IMR-90 (cell line): ENCODE measurements around the gene MS4A2. TPM values are rescaled to one million over a fixed set of nuclear protein-coding genes. Genes with fewer than 3 reads are reported as not detected.

Experiments
- ATAC-seq: fragments of 200-7000 bp; cut with Tn5 transposase; 2 replicates; pipeline ENCODE4 v1.9.1; 2020; ENCODE audit warnings: low read depth, mild to moderate bottlenecking, moderate library complexity
- BruUV-seq: library from RNA; stranded (reverse); fragments of 400-500 nt; replicated peaks from 2 replicates; lab custom pipeline; 2021; lab: Mats Ljungman, UMichigan
- CTCF ChIA-PET: fragments of 300-600 bp; formaldehyde crosslinking; extraction: SDS; loops from one replicate; lab custom pipeline; 2021; ENCODE audit warnings: antibody characterized with exemption; lab: Yijun Ruan, JAX
- POLR2A ChIA-PET: fragments of 300-600 bp; sonication (Branson Sonifier 250); formaldehyde crosslinking; loops from one replicate; lab custom pipeline; 2022; ENCODE audit warnings: antibody characterized with exemption; ENCODE audit not compliant: unreplicated experiment; lab: Charles Lee
- DNase-seq: peaks from one replicate; pipeline ENCODE4 v3.0.0; 2013
- H2AFZ ChIP-seq: replicated peaks from 2 replicates; pipeline ENCODE3; 2013; ENCODE audit warnings: low read length, mild to moderate bottlenecking; ENCODE audit not compliant: poor library complexity
- H2AK5ac ChIP-seq: 2 replicates; pipeline ENCODE4 v1.6.1; 2013; ENCODE audit warnings: low read depth, low read length, inconsistent platforms
- H2AK9ac ChIP-seq: replicated peaks from 2 replicates; pipeline ENCODE3; 2013; ENCODE audit warnings: mild to moderate bottlenecking, low read depth, low read length, moderate library complexity; ENCODE audit not compliant: poor library complexity
- H2BK120ac ChIP-seq: 2 replicates; pipeline ENCODE4 v1.6.1; 2013; ENCODE audit warnings: low read depth, low read length, inconsistent platforms
- H2BK15ac ChIP-seq: 3 replicates; pipeline ENCODE4 v1.6.1; 2013; ENCODE audit warnings: low read depth, low read length, inconsistent platforms
- H2BK20ac ChIP-seq: 2 replicates; pipeline ENCODE4 v1.6.1; 2013; ENCODE audit warnings: low read depth, mild to moderate bottlenecking, inconsistent platforms, low read length, moderate library complexity
- H2BK5ac ChIP-seq: 2 replicates; pipeline ENCODE4 v1.6.1; 2013; ENCODE audit warnings: mild to moderate bottlenecking, low read depth, low read length, inconsistent platforms; ENCODE audit not compliant: poor library complexity, severe bottlenecking
- H3K14ac ChIP-seq: replicated peaks from 2 replicates; pipeline ENCODE4 v1.6.1; 2013; ENCODE audit warnings: low read depth, low read length, inconsistent platforms
- H3K18ac ChIP-seq: 2 replicates; pipeline ENCODE4 v1.6.1; 2013; ENCODE audit warnings: low read depth, low read length, control low read depth
- H3K23ac ChIP-seq: 2 replicates; pipeline ENCODE4 v1.6.1; 2013; ENCODE audit warnings: low read depth, low read length, inconsistent platforms
- H3K27ac ChIP-seq: 2 replicates; pipeline ENCODE4 v1.5.1; 2013; ENCODE audit warnings: mild to moderate bottlenecking, control low read depth, low read length; ENCODE audit not compliant: insufficient read depth
- H3K27me3 ChIP-seq: 2 replicates; pipeline ENCODE4 v1.6.1; 2013; ENCODE audit warnings: low read length; ENCODE audit not compliant: control insufficient read depth, insufficient read depth
- H3K36me3 ChIP-seq: 2 replicates; pipeline ENCODE4 v1.6.1; 2013; ENCODE audit warnings: low read length, mixed read lengths; ENCODE audit not compliant: control insufficient read depth, insufficient read depth
- H3K4ac ChIP-seq: 2 replicates; pipeline ENCODE4 v1.6.1; 2013; ENCODE audit warnings: low read depth, low read length, inconsistent platforms
- H3K4me1 ChIP-seq: 2 replicates; pipeline ENCODE4 v1.6.1; 2013; ENCODE audit warnings: low read length, mixed read lengths; ENCODE audit not compliant: control insufficient read depth, insufficient read depth
- H3K4me2 ChIP-seq: 2 replicates; pipeline ENCODE4 v1.6.1; 2013; ENCODE audit warnings: low read depth, mild to moderate bottlenecking, control low read depth, low read length, moderate library complexity
- H3K4me3 ChIP-seq: 2 replicates; pipeline ENCODE4 v1.5.1; 2013; ENCODE audit warnings: low read depth, mild to moderate bottlenecking, control low read depth, low read length, moderate library complexity; ENCODE audit not compliant: insufficient read depth
- H3K56ac ChIP-seq: 2 replicates; pipeline ENCODE4 v1.6.1; 2013; ENCODE audit warnings: low read length, inconsistent platforms; ENCODE audit not compliant: insufficient read depth; ENCODE audit errors: extremely low read depth
- H3K79me1 ChIP-seq, 2 experiments: 2 replicates each; pipeline ENCODE4 v1.6.1; 2013; ENCODE audit warnings: low read length in 2 of 2, inconsistent platforms in 1 of 2, low read depth in 1 of 2
- H3K9ac ChIP-seq: 2 replicates; pipeline ENCODE4 v1.6.1; 2013; ENCODE audit warnings: low read depth, low read length, control low read depth
- H3K9me1 ChIP-seq: 2 replicates; pipeline ENCODE4 v1.6.1; 2013; ENCODE audit warnings: low read length, inconsistent platforms; ENCODE audit not compliant: insufficient read depth
- H3K9me3 ChIP-seq: 2 replicates; pipeline ENCODE4 v1.6.1; 2013; ENCODE audit warnings: low read length; ENCODE audit not compliant: control insufficient read depth, insufficient read depth
- H4K20me1 ChIP-seq: 2 replicates; pipeline ENCODE4 v1.6.1; 2013; ENCODE audit warnings: low read length, inconsistent platforms; ENCODE audit not compliant: insufficient read depth
- H4K5ac ChIP-seq: 2 replicates; pipeline ENCODE4 v1.6.1; 2013; ENCODE audit warnings: mild to moderate bottlenecking, low read depth, low read length, control low read depth
- H4K8ac ChIP-seq, 2 experiments: 2 replicates each; pipeline ENCODE4 v1.6.1; 2013; ENCODE audit warnings: low read depth in 2 of 2, low read length in 2 of 2, control low read depth in 1 of 2, inconsistent platforms in 1 of 2
- H4K91ac ChIP-seq: 2 replicates; pipeline ENCODE4 v1.6.1; 2013; ENCODE audit warnings: low read depth, low read length, inconsistent platforms; ENCODE audit not compliant: insufficient read depth
- BHLHE40 ChIP-seq: fragments of 150-350 bp; IDR thresholded peaks from 2 replicates; pipeline ENCODE4 v1.6.1; 2016; ENCODE audit warnings: mild to moderate bottlenecking, low read depth, low read length
- CEBPB ChIP-seq: IDR thresholded peaks from 2 replicates; pipeline ENCODE4 v1.6.1; 2012; ENCODE audit warnings: low read depth, low read length, improper control_type of control experiment
- CHD1 ChIP-seq: IDR thresholded peaks from 2 replicates; pipeline ENCODE4 v1.6.1; 2012; ENCODE audit warnings: low read depth, low read length, improper control_type of control experiment
- FOS ChIP-seq: fragments of 150-350 bp; IDR thresholded peaks from 2 replicates; pipeline ENCODE4 v1.6.1; 2016; ENCODE audit warnings: low read depth, low read length
- MAFK ChIP-seq: IDR thresholded peaks from 2 replicates; pipeline ENCODE4 v1.6.1; 2012; ENCODE audit warnings: low read depth, low read length, improper control_type of control experiment
- MAZ ChIP-seq: IDR thresholded peaks from 2 replicates; pipeline ENCODE4 v1.6.1; 2012; ENCODE audit warnings: low read depth, mild to moderate bottlenecking, low read length, improper control_type of control experiment, moderate library complexity, borderline replicate concordance
- MXI1 ChIP-seq: IDR thresholded peaks from 2 replicates; pipeline ENCODE4 v1.6.1; 2012; ENCODE audit warnings: low read depth, mild to moderate bottlenecking, low read length, moderate library complexity, borderline replicate concordance
- NFE2L2 ChIP-seq: fragments of 150-350 bp; IDR thresholded peaks from 2 replicates; pipeline ENCODE4 v1.6.1; 2016; ENCODE audit warnings: low read depth, mild to moderate bottlenecking, low read length
- POLR2A ChIP-seq: IDR thresholded peaks from 2 replicates; pipeline ENCODE4 v1.6.1; 2012; ENCODE audit warnings: mild to moderate bottlenecking, low read depth, low read length
- RAD21 ChIP-seq: IDR thresholded peaks from 2 replicates; pipeline ENCODE4 v1.6.1; 2012; ENCODE audit warnings: low read length, improper control_type of control experiment
- RCOR1 ChIP-seq: IDR thresholded peaks from 2 replicates; pipeline ENCODE4 v1.6.1; 2012; ENCODE audit warnings: mild to moderate bottlenecking, low read length, improper control_type of control experiment; ENCODE audit not compliant: insufficient replicate concordance
- RFX5 ChIP-seq: IDR thresholded peaks from 2 replicates; pipeline ENCODE4 v1.8.0; 2012; ENCODE audit warnings: low read depth, mild to moderate bottlenecking, low read length, moderate library complexity
- SMC3 ChIP-seq: fragments of 150-350 bp; IDR thresholded peaks from 2 replicates; pipeline ENCODE4 v1.6.1; 2016; ENCODE audit warnings: low read depth, mild to moderate bottlenecking, antibody characterized with exemption, low read length, moderate library complexity
- WGBS, 2 experiments: methylation state at CpG; one replicate each; pipeline versions ENCODE4 v1.1.5 to v1.1.7; 2013; ENCODE audit warnings: missing lambda C conversion rate in 2 of 2; ENCODE audit not compliant: insufficient read length in 1 of 2; ENCODE audit errors: extremely low coverage in 2 of 2; 5-methylcytosine and 5-hydroxymethylcytosine counted together
- dilution Hi-C: fragments of 300-500 bp; cut with HindIII; formaldehyde crosslinking; loops from one replicate; pipeline ENCODE4 v1.14.3; 2018; ENCODE audit warnings: low sequenced_read_pairs; ENCODE audit not compliant: unreplicated experiment
- in situ Hi-C: fragments of 300-500 bp; cut with MboI; formaldehyde crosslinking; loops from 3 replicates; pipeline ENCODE4 v1.14.3; 2019; ENCODE audit warnings: low sequenced_read_pairs, inconsistent platforms, mixed read lengths
- intact Hi-C: fragments of 100-400 bp; cut with micrococcal nuclease; formaldehyde crosslinking; loops from 2 replicates; pipeline ENCODE4 v1.10.0; 2022
- polyA plus RNA-seq, 3 experiments: library from polyadenylated mRNA; depleted of rRNA; stranded (reverse); fragments of >200 nt; gene quantifications; 2 replicates each; pipeline ENCODE4 v1.2.3, GENCODE V29; 2012; ENCODE audit warnings: low replicate concordance in 1 of 3
- total RNA-seq: library from RNA; depleted of rRNA; stranded (reverse); fragments of >200 nt; gene quantifications from 2 replicates; pipeline ENCODE4 v1.2.3, GENCODE V29; 2012
- TF ChIP-seq, protein P1 (sequence below): fragments of 150-350 bp; IDR thresholded peaks from 2 replicates; pipeline ENCODE4 v1.6.1; 2017; ENCODE audit warnings: mild to moderate bottlenecking, antibody characterized with exemption, low read length, low read depth
- TF ChIP-seq, protein P2 (sequence below): fragments of 150-350 bp; IDR thresholded peaks from 2 replicates; pipeline ENCODE4 v1.6.1; 2016; ENCODE audit warnings: low read depth, mild to moderate bottlenecking, low read length, moderate library complexity, borderline replicate concordance
- TF ChIP-seq, protein P3 (sequence below): conservative IDR thresholded peaks from 2 replicates; pipeline ENCODE4 v1.5.1; 2012; ENCODE audit warnings: mild to moderate bottlenecking, low read depth, low read length, improper control_type of control experiment

MS4A2 gene
- total and polyA plus RNA-seq, 2 of the 4 experiments (the other 2 are of a cell fraction), result not detected

DNA sequence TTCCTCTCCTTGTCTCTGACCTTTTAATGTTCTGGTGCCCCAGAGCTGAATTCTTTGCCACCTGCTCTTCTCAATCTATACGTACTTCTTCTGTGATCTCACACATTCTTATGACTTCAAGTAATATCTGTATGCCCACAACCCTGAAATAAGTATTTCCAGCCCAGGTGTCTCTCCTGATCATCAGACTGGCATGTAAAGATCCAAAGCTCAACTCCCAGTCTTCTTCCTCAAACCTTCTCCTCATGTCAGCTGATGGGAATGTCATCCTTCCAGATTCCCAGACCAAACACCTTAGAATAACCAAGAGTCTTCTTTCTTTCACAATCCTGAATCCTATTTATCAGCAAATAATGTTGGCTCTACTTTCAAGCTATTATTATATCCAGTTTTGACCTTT lies 22.7 kb upstream of the MS4A2 start:
- dilution Hi-C loops, result no loop called here
- no peak overlapping the region for H2BK20ac ChIP-seq
- in situ Hi-C loops, result no loop called here
- no peaks in the 10 kb centered on the region for H3K4me1 ChIP-seq
- TF ChIP-seq POLR2A, result no peak
- TF ChIP-seq RAD21, result no peak
- no peak for TF ChIP-seq RCOR1
- no peak for TF ChIP-seq FOS
- TF ChIP-seq RFX5, result no peak
- no peak for TF ChIP-seq MXI1
- TF ChIP-seq, protein P1, sequence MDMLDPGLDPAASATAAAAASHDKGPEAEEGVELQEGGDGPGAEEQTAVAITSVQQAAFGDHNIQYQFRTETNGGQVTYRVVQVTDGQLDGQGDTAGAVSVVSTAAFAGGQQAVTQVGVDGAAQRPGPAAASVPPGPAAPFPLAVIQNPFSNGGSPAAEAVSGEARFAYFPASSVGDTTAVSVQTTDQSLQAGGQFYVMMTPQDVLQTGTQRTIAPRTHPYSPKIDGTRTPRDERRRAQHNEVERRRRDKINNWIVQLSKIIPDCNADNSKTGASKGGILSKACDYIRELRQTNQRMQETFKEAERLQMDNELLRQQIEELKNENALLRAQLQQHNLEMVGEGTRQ, result no peak
- no peak for TF ChIP-seq CEBPB
- TF ChIP-seq BHLHE40, result no peak
- no peak for TF ChIP-seq CHD1
- TF ChIP-seq SMC3, result no peak
- no peak for TF ChIP-seq NFE2L2
- TF ChIP-seq, protein P2, sequence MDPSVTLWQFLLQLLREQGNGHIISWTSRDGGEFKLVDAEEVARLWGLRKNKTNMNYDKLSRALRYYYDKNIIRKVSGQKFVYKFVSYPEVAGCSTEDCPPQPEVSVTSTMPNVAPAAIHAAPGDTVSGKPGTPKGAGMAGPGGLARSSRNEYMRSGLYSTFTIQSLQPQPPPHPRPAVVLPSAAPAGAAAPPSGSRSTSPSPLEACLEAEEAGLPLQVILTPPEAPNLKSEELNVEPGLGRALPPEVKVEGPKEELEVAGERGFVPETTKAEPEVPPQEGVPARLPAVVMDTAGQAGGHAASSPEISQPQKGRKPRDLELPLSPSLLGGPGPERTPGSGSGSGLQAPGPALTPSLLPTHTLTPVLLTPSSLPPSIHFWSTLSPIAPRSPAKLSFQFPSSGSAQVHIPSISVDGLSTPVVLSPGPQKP, result no peak
- no peak for TF ChIP-seq MAZ
- no peak for TF ChIP-seq MAFK
- TF ChIP-seq, protein P3, sequence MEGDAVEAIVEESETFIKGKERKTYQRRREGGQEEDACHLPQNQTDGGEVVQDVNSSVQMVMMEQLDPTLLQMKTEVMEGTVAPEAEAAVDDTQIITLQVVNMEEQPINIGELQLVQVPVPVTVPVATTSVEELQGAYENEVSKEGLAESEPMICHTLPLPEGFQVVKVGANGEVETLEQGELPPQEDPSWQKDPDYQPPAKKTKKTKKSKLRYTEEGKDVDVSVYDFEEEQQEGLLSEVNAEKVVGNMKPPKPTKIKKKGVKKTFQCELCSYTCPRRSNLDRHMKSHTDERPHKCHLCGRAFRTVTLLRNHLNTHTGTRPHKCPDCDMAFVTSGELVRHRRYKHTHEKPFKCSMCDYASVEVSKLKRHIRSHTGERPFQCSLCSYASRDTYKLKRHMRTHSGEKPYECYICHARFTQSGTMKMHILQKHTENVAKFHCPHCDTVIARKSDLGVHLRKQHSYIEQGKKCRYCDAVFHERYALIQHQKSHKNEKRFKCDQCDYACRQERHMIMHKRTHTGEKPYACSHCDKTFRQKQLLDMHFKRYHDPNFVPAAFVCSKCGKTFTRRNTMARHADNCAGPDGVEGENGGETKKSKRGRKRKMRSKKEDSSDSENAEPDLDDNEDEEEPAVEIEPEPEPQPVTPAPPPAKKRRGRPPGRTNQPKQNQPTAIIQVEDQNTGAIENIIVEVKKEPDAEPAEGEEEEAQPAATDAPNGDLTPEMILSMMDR, result no peak
- no CpG with 5 or more reads among the region's 1 CpG for WGBS, 2 experiments
- intact Hi-C loops, result no loop called here
- no peaks in the 10 kb centered on the region for H3K27me3 ChIP-seq
- no peak overlapping the region for H3K9ac ChIP-seq
- ATAC-seq, result no peak
- no peak overlapping the region for H2AK5ac ChIP-seq
- no peak overlapping the region for H3K23ac ChIP-seq
- H3K27ac ChIP-seq, result no peak overlapping the region
- H3K36me3 ChIP-seq, result no peaks in the 10 kb centered on the region
- H3K9me3 ChIP-seq, result 0 out of 2 replicates have a peak, but pooled peaks cover 1% of the 10 kb centered on the region
- POLR2A ChIA-PET, result no interaction called here
- no peak overlapping the region for H2BK5ac ChIP-seq
- no peaks in the 10 kb centered on the region for H3K9me1 ChIP-seq
- no peak overlapping the region for H2BK15ac ChIP-seq
- no peak overlapping the region for H3K18ac ChIP-seq
- CTCF ChIA-PET, result no interaction called here
- no peaks in the 10 kb centered on the region for H4K20me1 ChIP-seq
- no peak overlapping the region for H3K56ac ChIP-seq
- BruUV-seq, result no TSS peak
- no peak overlapping the region for H2AK9ac ChIP-seq
- no peaks in the 10 kb centered on the region for H3K79me1 ChIP-seq
- no peak overlapping the region for H4K5ac ChIP-seq
- H3K4me2 ChIP-seq, result no peak overlapping the region
- no peak overlapping the region for H3K14ac ChIP-seq
- H4K91ac ChIP-seq, result no peak overlapping the region
- H4K8ac ChIP-seq, result no peak overlapping the region
- no peak overlapping the region for H2AFZ ChIP-seq
- no peak for DNase-seq
- no peak overlapping the region for H3K4ac ChIP-seq
- H2BK120ac ChIP-seq, result no peak overlapping the region
- no peak overlapping the region for H3K4me3 ChIP-seq
